Activated CD4-positive, alpha-beta T cell treated with anti-CD3 and anti-CD28 coated beads, Interleukin-2, amount 10 ng/mL, durations not matched to agents 7 days and 5 days (primary cell): Measurements from ENCODE around the gene FHIT. TPM values are rescaled to one million over a fixed set of nuclear protein-coding genes. Genes with fewer than 3 reads are reported as not detected.

ENCODE experiments used
- CTCF ChIA-PET: fragments of 350-600 bp; sonication (Branson Sonifier 250); formaldehyde crosslinking; loops from one replicate; lab custom pipeline; 2021; ENCODE audit warnings: antibody characterized with exemption; lab: Charles Lee
- POLR2A ChIA-PET: fragments of 350-600 bp; sonication (Branson Sonifier 250); formaldehyde crosslinking; loops from one replicate; lab custom pipeline; 2021; ENCODE audit warnings: antibody characterized with exemption; lab: Charles Lee
- DNase-seq: peaks from one replicate; pipeline ENCODE4 v3.0.0-alpha.2; 2020
- H3K27ac Mint-ChIP-seq: one replicate; pipeline ENCODE4 v1.8.0; 2021; ENCODE audit warnings: mild to moderate bottlenecking, moderate library complexity, mixed read lengths
- H3K27me3 Mint-ChIP-seq: one replicate; pipeline ENCODE4 v1.8.0; 2021; ENCODE audit warnings: mixed read lengths
- H3K36me3 Mint-ChIP-seq: one replicate; pipeline ENCODE4 v1.8.0; 2021; ENCODE audit warnings: low read depth, mixed read lengths
- H3K4me1 Mint-ChIP-seq: one replicate; pipeline ENCODE4 v1.8.0; 2021; ENCODE audit warnings: mixed read lengths
- H3K4me3 Mint-ChIP-seq: one replicate; pipeline ENCODE4 v1.8.0; 2021; ENCODE audit warnings: mild to moderate bottlenecking, moderate library complexity, mixed read lengths
- H3K9me3 Mint-ChIP-seq: one replicate; pipeline ENCODE4 v1.8.0; 2021; ENCODE audit warnings: mixed read lengths
- total RNA-seq, 2 experiments: library from RNA; stranded (reverse); gene quantifications; one replicate each; pipeline ENCODE4 v1.2.3, GENCODE V29; 2021

The FHIT gene
- total RNA-seq, 2 experiments from 2014 or later: 39.4 to 41.2 TPM

GRCh38 chr3:60343831-60344230 is 907.4 kb downstream of the FHIT start:
- Mint-ChIP-seq H3K9me3 (peaks cover 5% of the 10 kb centered on the region), H3K36me3 (peaks cover 3% of the 10 kb centered on the region)
- POLR2A ChIA-PET: no interaction called here

GRCh38 chr3:60339304-60339703 is 911.9 kb downstream of the FHIT start:
- H3K4me1 Mint-ChIP-seq: no peaks in the 10 kb centered on the region
- ChIA-PET POLR2A (no interaction called here), CTCF (no interaction called here)
- H3K4me3 Mint-ChIP-seq: no peak overlapping the region
- no peak overlapping the region for H3K27ac Mint-ChIP-seq
- peaks cover 8% of the 10 kb centered on the region for H3K9me3 Mint-ChIP-seq
- peaks cover 3% of the 10 kb centered on the region for H3K36me3 Mint-ChIP-seq
- DNase-seq: no peak
- no peaks in the 10 kb centered on the region for H3K27me3 Mint-ChIP-seq

More at GRCh38 chr3:60343831-60344230, 907.4 kb downstream of the FHIT start:
- no peak overlapping the region for H3K27ac Mint-ChIP-seq
- no peak overlapping the region for H3K4me3 Mint-ChIP-seq
- H3K27me3 Mint-ChIP-seq: no peaks in the 10 kb centered on the region
- H3K4me1 Mint-ChIP-seq: no peaks in the 10 kb centered on the region
- DNase-seq: no peak
- CTCF ChIA-PET: no interaction called here

GRCh38 chr3:60337421-60337820 is 913.8 kb downstream of the FHIT start:
- ChIA-PET POLR2A (no interaction called here), CTCF (no interaction called here)
- no peak overlapping the region for H3K27ac Mint-ChIP-seq

GRCh38 chr3:60336061-60336460 is 915.2 kb downstream of the FHIT start:
- no peak overlapping the region for H3K27ac Mint-ChIP-seq
- ChIA-PET POLR2A (no interaction called here), CTCF (no interaction called here)
- no peaks in the 10 kb centered on the region for H3K27me3 Mint-ChIP-seq
- H3K4me1 Mint-ChIP-seq: peaks cover 5% of the 10 kb centered on the region
- no peak overlapping the region for H3K4me3 Mint-ChIP-seq
- no peak for DNase-seq
- H3K9me3 Mint-ChIP-seq: peaks cover 8% of the 10 kb centered on the region
- H3K36me3 Mint-ChIP-seq: peaks cover 3% of the 10 kb centered on the region

More at GRCh38 chr3:60337421-60337820, 913.8 kb downstream of the FHIT start:
- H3K36me3 Mint-ChIP-seq: peaks cover 3% of the 10 kb centered on the region
- no peak for DNase-seq
- H3K27me3 Mint-ChIP-seq: no peaks in the 10 kb centered on the region
- H3K4me3 Mint-ChIP-seq: no peak overlapping the region
- peaks cover 5% of the 10 kb centered on the region for H3K4me1 Mint-ChIP-seq
- peaks cover 8% of the 10 kb centered on the region for H3K9me3 Mint-ChIP-seq

GRCh38 chr3:60333710-60334109 is 917.5 kb downstream of the FHIT start:
- Mint-ChIP-seq H3K9me3 (peaks cover 8% of the 10 kb centered on the region), H3K27me3 (no peaks in the 10 kb centered on the region), H3K27ac (no peak overlapping the region), H3K36me3 (no peaks in the 10 kb centered on the region), H3K4me1 (peaks cover 5% of the 10 kb centered on the region), H3K4me3 (no peak overlapping the region)
- ChIA-PET POLR2A (no interaction called here), CTCF (no interaction called here)
- DNase-seq: no peak

- Mint-ChIP-seq H3K36me3 (no peaks in the 10 kb centered on the region), H3K9me3 (peaks cover 3% of the 10 kb centered on the region), H3K27ac (no peak overlapping the region), H3K27me3 (no peaks in the 10 kb centered on the region), H3K4me3 (no peak overlapping the region), H3K4me1 (peaks cover 5% of the 10 kb centered on the region)
- ChIA-PET POLR2A (no interaction called here), CTCF (interaction anchor here (1.3 kb wide), 1 partner anchor 9 kb away, joined by 3 read pairs; no protein-coding TSS in a partner anchor)
- no peak for DNase-seq
Observed at GRCh38 chr3:60330107-60330506, 921.1 kb downstream of the FHIT start.

DNA sequence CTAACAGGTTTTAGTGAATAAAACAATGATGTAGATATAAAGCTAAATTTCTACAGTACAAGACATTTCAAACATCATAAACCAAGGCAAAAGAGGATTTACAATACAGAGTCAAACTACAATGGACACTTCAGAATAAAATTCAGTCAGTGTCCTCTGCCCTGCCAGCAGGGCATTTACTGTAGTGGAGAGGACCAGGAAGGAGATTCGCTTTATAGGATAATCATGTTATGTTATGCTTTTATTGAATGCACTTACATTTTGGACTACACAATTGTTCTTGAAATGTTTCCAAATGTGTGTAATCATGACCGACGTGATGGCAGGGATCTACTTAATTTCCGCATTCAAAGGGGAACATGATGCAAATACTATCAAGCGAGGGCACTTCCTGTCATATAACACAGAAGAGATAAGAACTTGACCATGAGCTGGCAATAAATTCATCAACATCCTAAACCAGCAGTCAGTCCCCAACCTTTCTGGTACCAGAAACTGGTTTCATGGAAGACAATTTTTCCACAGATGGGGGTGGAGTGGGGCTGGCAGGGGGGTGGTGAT is 925.6 kb downstream of the FHIT start:
- Mint-ChIP-seq H3K9me3 (peaks cover 5% of the 10 kb centered on the region), H3K4me3 (no peak overlapping the region), H3K27ac (no peak overlapping the region), H3K27me3 (no peaks in the 10 kb centered on the region), H3K4me1 (no peaks in the 10 kb centered on the region), H3K36me3 (no peaks in the 10 kb centered on the region)
- no peak for DNase-seq
- POLR2A ChIA-PET: no interaction called here
- CTCF ChIA-PET: interaction anchor here (1.1 kb wide), 1 partner anchor 11 kb away, joined by 4 read pairs; no protein-coding TSS in a partner anchor

DNA sequence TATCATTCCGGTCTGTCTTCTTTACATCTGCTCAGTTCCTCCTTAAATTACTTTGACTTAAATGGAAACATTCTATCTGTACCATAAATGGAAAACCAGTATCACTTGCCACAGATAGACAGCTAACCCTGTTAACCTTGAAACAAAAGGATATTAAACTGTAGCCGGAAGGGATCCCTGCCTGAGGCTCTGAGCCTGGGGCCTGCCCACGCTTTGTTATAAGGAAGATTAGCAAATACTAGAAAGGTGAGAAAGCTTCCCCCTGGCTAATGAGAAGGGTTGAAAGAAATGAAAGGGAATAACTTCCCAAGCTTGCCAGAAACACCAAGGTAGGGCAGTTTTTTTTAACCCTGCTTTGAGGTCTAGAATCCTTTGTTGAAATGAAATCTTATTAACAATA is 927.6 kb downstream of the FHIT start:
- POLR2A ChIA-PET: no interaction called here
- Mint-ChIP-seq H3K9me3 (peaks cover 5% of the 10 kb centered on the region), H3K4me3 (no peak overlapping the region), H3K4me1 (no peaks in the 10 kb centered on the region), H3K27ac (no peak overlapping the region), H3K36me3 (no peaks in the 10 kb centered on the region), H3K27me3 (no peaks in the 10 kb centered on the region)
- CTCF ChIA-PET: no interaction called here
- DNase-seq: no peak

DNA sequence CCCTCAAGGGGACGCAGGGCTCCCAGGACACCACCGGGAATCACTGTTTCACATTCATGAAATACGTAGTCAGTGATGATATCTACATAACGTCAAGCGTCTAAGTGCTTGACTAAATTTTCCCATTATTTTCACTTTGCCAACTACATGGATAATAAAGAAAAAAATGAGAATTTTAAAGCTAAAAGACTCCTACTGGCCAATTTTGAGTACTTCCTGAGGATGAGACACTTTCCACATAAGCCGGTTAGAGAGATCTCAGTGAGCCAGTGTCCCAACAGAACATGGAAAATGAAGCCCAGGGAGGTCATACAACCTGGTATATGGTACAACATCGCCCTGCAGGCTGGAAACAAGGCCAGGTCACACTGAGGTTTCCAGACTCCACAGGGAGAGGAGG is 928.1 kb downstream of the FHIT start:
- CTCF ChIA-PET: no interaction called here
- no peaks in the 10 kb centered on the region for H3K36me3 Mint-ChIP-seq
- no peak for DNase-seq
- H3K27me3 Mint-ChIP-seq: no peaks in the 10 kb centered on the region
- no peak overlapping the region for H3K27ac Mint-ChIP-seq
- peaks cover 5% of the 10 kb centered on the region for H3K9me3 Mint-ChIP-seq
- POLR2A ChIA-PET: no interaction called here
- H3K4me3 Mint-ChIP-seq: no peak overlapping the region
- peaks cover 1% of the 10 kb centered on the region for H3K4me1 Mint-ChIP-seq

DNA sequence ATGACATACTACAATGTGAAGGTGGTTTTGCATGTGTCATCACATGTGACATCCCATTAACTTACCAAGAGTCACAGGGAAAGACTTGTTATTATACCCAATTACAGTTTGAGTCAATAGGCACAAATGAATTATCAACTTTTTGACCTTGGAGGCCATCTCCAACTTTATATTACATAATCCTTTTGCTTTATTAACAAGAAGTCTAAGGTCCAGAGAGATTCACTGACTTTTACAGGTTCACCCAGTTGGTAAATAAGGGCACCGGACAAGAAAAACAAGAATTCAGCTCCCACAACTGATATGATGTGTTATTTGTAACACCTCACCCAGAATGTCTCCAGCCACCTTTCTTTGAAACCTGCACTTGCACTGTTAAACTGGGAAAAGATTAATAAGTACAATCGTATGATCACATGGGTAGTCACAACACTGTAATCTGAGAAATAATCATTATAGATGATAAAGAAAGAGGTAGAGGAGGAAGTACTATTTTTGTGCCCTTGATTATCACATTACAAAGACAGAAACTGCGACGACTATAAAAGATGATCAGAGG is 928.9 kb downstream of the FHIT start:
- DNase-seq: no peak
- Mint-ChIP-seq H3K4me1 (peaks cover 2% of the 10 kb centered on the region), H3K9me3 (peaks cover 5% of the 10 kb centered on the region), H3K27ac (no peak overlapping the region), H3K36me3 (no peaks in the 10 kb centered on the region), H3K4me3 (no peak overlapping the region), H3K27me3 (no peaks in the 10 kb centered on the region)
- POLR2A ChIA-PET: no interaction called here
- CTCF ChIA-PET: no interaction called here

DNA sequence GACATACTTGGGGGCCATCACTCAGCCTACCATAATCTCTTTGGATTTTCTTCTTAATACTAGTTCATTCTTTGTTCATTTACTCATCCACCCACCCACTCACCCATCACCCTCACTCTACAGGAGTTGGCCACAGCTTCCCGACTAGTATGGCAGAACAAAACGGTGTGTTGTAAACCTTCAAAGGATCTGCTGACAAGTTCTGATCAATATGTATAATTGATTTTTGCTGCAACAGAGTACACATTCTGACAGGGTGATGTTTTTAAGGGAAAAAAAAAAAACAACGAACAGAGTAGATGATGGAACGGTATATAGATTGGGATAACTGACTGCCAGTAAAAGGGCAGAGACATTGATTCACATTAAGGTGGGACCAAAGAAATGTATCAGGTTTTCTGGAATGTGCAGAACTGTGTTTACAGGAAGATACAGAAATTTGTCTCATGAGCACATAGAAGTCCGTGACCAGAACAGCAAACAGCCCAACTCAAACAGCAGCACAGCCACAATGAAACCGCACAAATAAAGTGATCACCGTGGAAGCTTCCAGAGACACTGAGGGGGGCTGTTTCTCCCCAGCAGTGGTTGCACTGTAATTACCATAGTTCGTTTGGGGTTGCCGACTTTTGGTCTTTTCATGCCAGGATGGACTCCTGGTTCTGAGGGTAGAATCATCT is 931.9 kb downstream of the FHIT start:
- ChIA-PET POLR2A (no interaction called here), CTCF (no interaction called here)
- no peak for DNase-seq
- Mint-ChIP-seq H3K4me3 (no peak overlapping the region), H3K36me3 (no peaks in the 10 kb centered on the region), H3K9me3 (peaks cover 5% of the 10 kb centered on the region), H3K27ac (no peak overlapping the region), H3K27me3 (no peaks in the 10 kb centered on the region), H3K4me1 (peaks cover 2% of the 10 kb centered on the region)

GRCh38 chr3:60316121-60316797 is 935.0 kb downstream of the FHIT start:
- POLR2A ChIA-PET: no interaction called here
- Mint-ChIP-seq H3K4me3 (no peak overlapping the region), H3K9me3 (peaks cover 3% of the 10 kb centered on the region), H3K27ac (no peak overlapping the region), H3K27me3 (no peaks in the 10 kb centered on the region), H3K36me3 (no peaks in the 10 kb centered on the region), H3K4me1 (peaks cover 2% of the 10 kb centered on the region)
- CTCF ChIA-PET: no interaction called here
- DNase-seq: no peak

GRCh38 chr3:60313951-60314461 is 937.2 kb downstream of the FHIT start:
- H3K4me3 Mint-ChIP-seq: no peak overlapping the region
- DNase-seq: no peak
- POLR2A ChIA-PET: no interaction called here
- H3K9me3 Mint-ChIP-seq: peaks cover 3% of the 10 kb centered on the region
- no peak overlapping the region for H3K27ac Mint-ChIP-seq
- peaks cover 2% of the 10 kb centered on the region for H3K4me1 Mint-ChIP-seq
- no peaks in the 10 kb centered on the region for H3K36me3 Mint-ChIP-seq
- no peaks in the 10 kb centered on the region for H3K27me3 Mint-ChIP-seq
- CTCF ChIA-PET: interaction anchor here (1.2 kb wide), 1 partner anchor 11 kb away, joined by 3 read pairs; no protein-coding TSS in a partner anchor
